NCI-H2107 (cell line): ENCODE measurements around the gene PPP2R5E.
"Not testable (repeated sequence)": the region's sequence is repeated elsewhere in the genome, so short reads cannot be mapped to it uniquely, and the experiment has no call there.

Experiments
- DNase-seq: peaks from one replicate; lab custom pipeline; 2025; lab: John Stamatoyannopoulos, UW

The PPP2R5E gene

DNA sequence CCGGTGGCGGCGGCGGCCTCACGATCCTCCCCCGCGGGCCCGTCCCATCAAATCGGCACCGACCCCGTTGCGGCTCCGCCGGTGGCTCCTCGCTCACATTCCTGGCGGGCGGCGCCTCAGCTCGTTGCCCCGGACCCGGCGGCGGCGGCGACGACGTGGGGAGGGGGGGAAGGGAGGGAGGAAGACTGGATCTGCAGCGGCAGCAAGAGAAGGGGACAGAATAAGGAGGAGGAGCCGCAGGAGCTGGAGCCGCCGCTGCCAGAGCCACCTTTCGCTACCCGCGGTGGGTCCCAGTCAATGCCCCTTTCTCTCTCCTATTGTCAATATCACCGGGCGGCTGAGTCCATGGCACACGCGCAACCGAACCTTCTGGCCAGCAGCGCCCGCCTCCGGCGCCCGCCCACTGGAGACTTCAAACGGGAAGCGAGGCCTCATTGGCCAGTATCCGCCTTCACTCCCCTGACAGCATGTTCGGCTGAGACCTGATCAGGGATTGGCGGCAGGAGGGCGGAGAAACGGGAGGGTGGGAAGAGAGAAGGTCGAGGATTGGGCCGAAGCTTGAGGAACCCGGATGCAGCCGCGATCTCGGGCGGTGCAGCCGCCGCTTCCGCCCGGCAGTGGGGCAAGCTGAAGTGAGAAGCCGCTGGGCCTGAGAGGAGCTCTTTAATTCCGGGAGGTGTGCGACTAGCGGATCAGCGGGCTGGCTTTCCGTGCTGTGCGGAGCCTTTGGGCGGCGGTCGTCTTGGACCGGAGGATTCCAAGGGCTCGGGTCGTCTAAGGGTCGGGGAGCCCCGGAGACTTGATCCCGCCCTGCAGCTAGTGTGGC lies at the start of gene PPP2R5E:
PPP2R5E (minus strand) TSS at position 378 of the 826 bp plus-strand sequence. CDS start 3,692 bp downstream, outside the sequence.
- peak; percentile 99 for DNase-seq

DNA sequence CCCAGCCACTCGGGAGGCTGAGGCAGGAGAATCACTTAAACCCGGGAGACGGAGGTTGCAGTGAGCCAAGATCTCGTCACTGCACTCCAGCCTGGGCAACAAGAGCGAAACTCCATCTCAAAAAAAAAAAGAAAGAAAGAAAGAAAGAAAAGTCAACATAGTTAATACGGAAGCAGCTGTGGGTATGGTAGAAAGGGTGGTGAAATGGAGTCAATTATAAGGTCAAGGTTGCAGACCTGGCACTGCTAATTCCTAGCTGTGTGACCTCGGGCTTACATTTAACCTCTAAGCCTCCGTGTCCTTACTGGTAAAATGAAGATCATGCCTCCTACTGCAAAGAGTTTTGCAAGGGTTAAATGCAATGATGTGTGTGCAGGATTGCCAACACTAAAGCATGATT lies 39.9 kb upstream of the PPP2R5E start:
- not testable (repeated sequence) for DNase-seq

DNA sequence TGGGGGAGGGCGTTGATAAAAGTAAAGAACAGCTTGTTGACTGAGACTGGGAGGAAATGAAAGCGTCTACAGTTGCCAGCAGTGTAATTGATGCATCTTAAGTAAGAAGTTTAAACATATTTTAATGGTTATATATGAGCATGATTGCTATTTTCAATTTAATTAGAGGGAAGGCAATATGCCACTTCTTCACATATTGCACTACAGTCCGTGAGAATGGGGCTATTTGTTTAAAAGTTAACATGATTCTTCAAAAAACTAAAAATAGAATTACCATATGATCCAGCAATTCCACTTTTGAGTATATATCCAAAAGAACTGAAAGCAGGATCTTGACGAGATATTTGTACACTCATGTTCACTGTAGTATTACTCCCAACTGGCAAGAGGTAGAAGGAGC lies 38.3 kb upstream of the PPP2R5E start:
- no peak for DNase-seq

DNA sequence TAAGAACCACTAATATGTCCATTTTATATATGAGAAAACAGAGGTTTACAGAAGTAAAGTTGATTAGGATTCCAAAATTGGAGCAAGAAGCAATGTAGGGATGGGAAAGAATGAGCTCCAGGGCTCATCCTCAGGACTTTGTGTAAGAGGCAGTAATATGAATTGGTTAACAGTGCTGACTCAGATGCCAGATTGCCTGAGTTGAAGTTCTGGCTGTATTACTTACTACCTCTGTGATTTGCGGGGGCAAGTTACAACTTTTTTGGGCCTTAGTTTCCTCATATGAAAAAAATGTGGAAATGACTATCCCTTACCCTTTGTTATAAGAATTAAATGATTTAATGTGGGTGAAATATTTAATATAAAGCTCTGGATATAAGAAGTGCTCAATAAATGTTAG lies 35.1 kb upstream of the PPP2R5E start:
- no peak for DNase-seq

- no peak for DNase-seq
These were observed 30.4 kb upstream of the PPP2R5E start for GRCh38 chr14:63573581-63573980.

DNA sequence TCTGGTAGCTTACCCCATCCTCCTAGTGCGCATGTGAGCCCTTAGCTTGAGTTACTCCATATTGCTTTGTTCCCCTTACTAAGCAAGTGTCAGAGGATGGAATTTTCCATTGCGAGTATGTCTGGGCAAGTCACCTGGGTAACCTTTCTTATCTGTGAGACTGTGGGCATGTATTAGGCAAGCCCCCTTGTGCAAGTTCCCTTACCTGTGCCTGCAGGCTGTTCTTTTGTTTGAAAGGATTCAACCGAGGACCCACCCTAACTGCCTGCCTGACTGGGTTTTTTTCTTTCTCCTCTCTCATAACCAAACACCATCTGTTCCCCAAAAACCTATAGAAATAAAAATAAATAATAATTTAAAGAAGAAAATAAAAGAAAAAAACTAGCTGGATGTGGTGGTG lies 22.3 kb upstream of the PPP2R5E start:
- no peak for DNase-seq

GRCh38 chr14:63564318-63564717 lies 21.1 kb upstream of the PPP2R5E start:
- no peak for DNase-seq

- DNase-seq = no peak
These were observed 20.3 kb upstream of the PPP2R5E start for GRCh38 chr14:63563370-63564026.

DNA sequence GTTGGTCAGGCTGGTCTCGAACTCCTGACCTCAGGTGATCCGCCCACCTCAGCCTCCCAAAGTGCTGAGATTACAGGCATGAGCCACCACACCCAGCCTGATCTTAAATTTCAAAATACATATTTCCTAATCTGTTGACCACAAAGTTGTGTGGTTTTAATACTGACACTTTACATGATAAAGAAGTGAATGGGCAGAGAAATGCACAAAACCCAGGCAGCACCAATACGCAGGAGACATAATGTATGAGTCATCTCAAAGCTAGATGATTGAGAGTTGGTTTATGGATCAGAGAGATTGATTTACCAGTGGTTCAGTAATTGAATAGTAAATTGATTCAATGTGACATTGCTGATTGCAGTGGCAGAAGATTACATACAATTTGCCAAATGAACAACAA lies 19.2 kb upstream of the PPP2R5E start:
- DNase-seq = no peak

DNA sequence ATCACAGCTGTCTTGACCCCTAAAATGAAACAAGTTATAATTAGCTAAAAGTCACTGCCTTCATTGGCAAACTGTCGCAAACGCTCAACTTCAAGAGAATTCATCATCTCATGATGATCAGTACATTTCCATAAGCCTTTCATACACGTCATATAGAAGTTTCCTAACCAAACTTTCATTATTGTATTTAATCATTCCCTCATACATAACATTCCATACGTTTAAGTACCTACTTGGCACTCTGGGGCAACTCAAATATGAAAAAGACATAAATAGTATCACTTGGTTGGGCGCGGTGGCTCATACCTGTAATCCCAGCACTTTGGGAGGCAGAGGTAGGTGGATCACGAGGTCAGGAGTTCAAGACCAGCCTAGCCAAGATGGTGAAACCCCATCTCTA lies 12.4 kb upstream of the PPP2R5E start:
- no peak for DNase-seq

GRCh38 chr14:63551332-63551731 lies 8.2 kb upstream of the PPP2R5E start:
- DNase-seq = no peak

DNA sequence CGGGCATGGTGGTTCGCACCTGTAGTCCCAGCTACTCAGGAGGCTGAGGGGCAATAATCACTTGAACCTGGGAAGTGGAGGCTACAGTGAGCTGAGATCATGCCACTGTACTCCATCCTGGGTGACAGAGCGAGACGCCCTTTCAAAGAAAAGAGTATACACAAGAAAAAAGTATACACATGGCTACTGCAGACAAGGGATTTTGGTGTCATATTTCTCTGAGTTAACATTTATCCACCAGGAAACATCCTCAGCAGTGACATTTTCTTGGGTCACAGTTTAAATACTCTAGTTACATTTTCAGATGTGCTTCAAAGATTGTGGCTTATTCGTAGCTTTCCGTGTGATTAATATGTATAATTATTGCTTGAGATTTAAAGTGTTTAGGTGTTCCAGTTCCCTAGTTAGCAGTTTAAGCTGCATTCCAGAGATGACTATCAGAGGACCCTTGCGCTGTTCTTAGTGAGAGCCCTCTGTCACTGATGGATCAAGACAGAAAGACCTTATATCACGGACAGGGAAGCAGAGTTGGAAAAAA lies 4.7 kb upstream of the PPP2R5E start:
- DNase-seq = no peak

- no peak for DNase-seq
These were observed 2.3 kb upstream of the PPP2R5E start for GRCh38 chr14:63545431-63545830.

GRCh38 chr14:63544591-63545299 lies 1.6 kb upstream of the PPP2R5E start:
- DNase-seq = no peak

DNA sequence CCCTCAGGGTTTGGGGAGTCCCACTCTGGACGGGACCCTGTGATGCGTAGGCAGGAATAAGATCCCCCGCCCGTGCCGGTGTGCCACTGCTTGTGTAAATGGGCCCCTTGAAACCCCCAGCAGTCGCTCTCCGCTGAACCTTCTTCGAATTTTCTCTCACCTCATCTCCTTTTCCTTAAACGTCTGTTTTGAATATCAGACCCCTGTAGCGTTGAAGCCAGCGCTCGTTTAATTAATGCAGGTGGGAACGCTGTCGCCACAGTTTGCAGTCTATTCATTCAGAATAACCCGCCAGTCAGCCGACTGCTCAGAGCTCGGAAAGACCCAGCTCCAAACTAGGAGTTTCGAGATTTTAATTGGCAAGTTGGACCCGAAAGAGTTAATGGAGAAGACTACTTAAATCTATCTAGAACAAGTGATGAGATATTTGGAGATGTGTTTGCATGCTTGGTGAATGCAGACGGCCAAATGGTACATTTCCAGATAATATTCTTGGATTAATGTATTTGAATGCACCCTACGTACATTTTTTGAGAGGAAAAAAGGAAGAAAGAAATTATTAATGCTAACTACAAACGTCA lies 739 bp upstream of the PPP2R5E start:
- DNase-seq = no peak

DNA sequence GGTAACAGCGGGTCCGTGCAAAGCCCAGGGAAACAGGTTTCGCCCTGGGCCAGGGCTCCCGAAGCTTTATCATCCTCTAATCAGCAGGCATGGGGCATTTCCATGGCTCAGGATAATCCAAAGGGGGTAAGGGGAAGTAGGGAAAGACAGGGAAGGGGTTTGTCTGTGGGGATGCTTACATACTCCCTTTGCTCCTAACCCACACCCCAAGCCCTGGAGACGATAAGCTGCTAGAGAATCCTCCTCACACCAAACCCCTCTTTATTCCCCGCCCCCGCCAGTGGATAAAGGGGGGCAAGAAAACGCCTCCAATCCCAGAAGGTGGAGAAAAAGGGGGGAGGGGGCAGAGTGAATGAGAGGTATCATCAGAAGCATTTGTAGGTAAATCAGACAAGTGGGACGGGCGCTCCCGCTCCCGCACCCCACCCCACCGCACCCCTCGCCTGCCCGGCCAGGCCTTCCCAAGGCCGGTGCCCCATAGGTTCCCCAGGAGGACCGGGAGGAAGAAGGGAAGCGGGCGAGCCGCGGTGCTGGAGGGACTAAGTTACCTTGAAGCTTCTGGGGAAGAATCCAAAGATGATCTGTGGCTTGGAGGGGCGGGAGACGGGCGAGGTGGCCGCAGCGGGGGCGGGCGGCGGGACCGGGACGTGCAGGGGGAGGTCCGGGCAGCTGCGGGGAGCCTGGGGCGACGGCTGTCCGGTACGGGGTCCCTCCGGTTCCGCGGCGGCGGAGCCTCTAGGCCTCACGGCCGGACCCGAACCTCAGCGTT lies 762 bp downstream of the PPP2R5E start:
- DNase-seq = no peak

- DNase-seq = no peak
These were observed 7.3 kb downstream of the PPP2R5E start for GRCh38 chr14:63535918-63536317.

DNA sequence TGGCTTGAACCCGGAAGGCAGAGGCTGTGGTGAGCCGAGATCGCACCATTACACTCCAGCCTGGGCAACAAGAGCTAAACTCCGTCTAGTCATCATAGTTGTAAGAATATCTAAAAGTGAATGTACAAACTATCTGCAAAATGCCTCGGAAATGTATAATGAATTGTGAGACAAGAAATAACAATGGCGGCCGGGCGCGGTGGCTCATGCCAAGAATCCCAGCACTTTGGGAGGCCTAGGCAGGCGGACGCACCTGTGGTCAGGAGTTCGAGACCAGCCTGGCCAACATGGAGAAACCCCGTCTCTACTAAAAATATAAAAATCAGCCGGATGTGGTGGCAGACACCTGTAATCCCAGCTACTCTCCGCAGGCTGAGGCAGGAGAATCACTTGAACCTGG lies 9.7 kb downstream of the PPP2R5E start:
- DNase-seq = no peak

GRCh38 chr14:63524537-63525155 lies 18.5 kb downstream of the PPP2R5E start:
- DNase-seq = no peak

DNA sequence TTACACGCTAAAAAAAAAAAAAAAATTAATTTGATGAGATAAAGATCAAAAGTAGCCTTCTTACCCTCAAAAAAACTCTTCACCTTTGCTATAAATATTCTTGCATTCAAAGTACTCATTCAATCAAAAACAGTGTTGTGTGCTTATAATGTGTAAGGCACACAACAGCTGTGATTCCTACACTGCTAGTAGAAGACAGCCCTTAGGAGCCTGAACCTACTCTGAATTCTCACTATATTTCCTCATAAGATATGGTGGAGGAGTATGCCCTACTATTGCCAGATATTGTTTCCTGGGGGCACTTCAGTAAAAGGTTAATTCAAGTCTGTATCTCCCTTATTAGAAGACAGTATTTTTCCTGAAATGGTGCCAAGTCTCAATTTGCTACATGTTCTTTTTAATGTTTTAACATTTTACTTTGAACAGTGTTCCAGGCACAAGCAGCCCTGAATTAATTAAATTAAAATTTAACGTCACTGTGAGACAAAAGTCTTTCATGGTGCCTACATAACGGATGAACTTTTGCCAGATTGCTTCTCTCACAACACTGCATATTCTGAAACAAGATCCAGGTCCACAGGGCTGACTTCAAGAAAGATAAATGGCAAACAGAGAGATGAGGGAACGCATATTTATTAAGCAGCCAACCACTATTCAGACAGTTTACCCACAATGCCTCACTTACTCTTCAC lies 19.3 kb downstream of the PPP2R5E start:
- DNase-seq = no peak
